GM12874 (cell line): ENCODE results near the gene NR2C2.

Experiments used
- CTCF ChIP-seq: IDR thresholded peaks from 2 replicates; pipeline ENCODE4 v1.5.1; 2011; ENCODE audit warnings: low read depth, mild to moderate bottlenecking, control low read depth, low read length, moderate library complexity; ENCODE audit not compliant: insufficient read depth

Gene NR2C2

GRCh38 chr3:15089201-15089600 lies 141.8 kb downstream of the NR2C2 start:
- TF ChIP-seq CTCF = no peak

- TF ChIP-seq CTCF = no peak
Measured at GRCh38 chr3:15091575-15091974, 144.2 kb downstream of the NR2C2 start.

GRCh38 chr3:15092686-15093085 lies 145.3 kb downstream of the NR2C2 start:
- TF ChIP-seq CTCF = no peak

- no peak for TF ChIP-seq CTCF
Measured at GRCh38 chr3:15094187-15094875, 146.9 kb downstream of the NR2C2 start.

- no peak for TF ChIP-seq CTCF
Measured at GRCh38 chr3:15096046-15096445, 148.7 kb downstream of the NR2C2 start.

- no peak for TF ChIP-seq CTCF
Measured at GRCh38 chr3:15097891-15098290, 150.5 kb downstream of the NR2C2 start.
